HepG2 (cell line): ENCODE measurements around the gene ADAM22. TPM values are rescaled to one million over a fixed set of nuclear protein-coding genes. Genes with fewer than 3 reads are reported as not detected.

Experiments
- ATAC-seq: fragments of 200-7000 bp; cut with Tn5 transposase; 3 replicates; pipeline ENCODE4 v1.9.1; 2020; ENCODE audit warnings: mild to moderate bottlenecking, moderate library complexity
- BruUV-seq: library from RNA; stranded (reverse); fragments of 400-500 nt; replicated peaks from 2 replicates; lab custom pipeline; 2021; lab: Mats Ljungman, UMichigan
- CTCF ChIA-PET: fragments of 300-600 bp; formaldehyde crosslinking; extraction: SDS; loops from one replicate; lab custom pipeline; 2021; ENCODE audit warnings: low total read pairs, inconsistent platforms, low intra/inter-chr PET ratio; lab: Yijun Ruan, JAX
- POLR2A ChIA-PET: fragments of 350-600 bp; sonication (Branson Sonifier 250); formaldehyde crosslinking; loops from one replicate; lab custom pipeline; 2020; ENCODE audit warnings: antibody characterized with exemption, inconsistent platforms; lab: Yijun Ruan, JAX
- DNase-seq: peaks from one replicate; pipeline ENCODE4 v3.0.0-alpha.2; 2015; ENCODE audit warnings: low spot score
- FAIRE-seq: peaks from 3 replicates; lab custom pipeline; 2011; peaks lifted over from hg19 to GRCh38; lab: Jason Lieb, UNC
- H2AFZ ChIP-seq: one replicate; pipeline ENCODE4 v1.6.1; 2011; ENCODE audit warnings: low read length, inconsistent platforms
- H3K27ac ChIP-seq: fragments of 300-600 bp; 3 replicates; pipeline ENCODE4 v1.8.0; 2011; ENCODE audit warnings: mixed run types, mild to moderate bottlenecking, mixed read lengths, low read length, inconsistent platforms; ENCODE audit not compliant: insufficient read depth; ENCODE audit errors: extremely low read length
- H3K27me3 ChIP-seq, 2 experiments: fragments of 200-600 bp in 1 of 2; 2 replicates in 1 of 2; 3 replicates in 1 of 2; pipeline versions ENCODE4 v1.6.0 to v1.8.0; 2011; ENCODE audit warnings: low read length in 2 of 2, mild to moderate bottlenecking in 2 of 2, moderate library complexity in 2 of 2, inconsistent platforms in 1 of 2; ENCODE audit not compliant: insufficient read depth in 2 of 2, control insufficient read depth in 1 of 2
- H3K36me3 ChIP-seq, 2 experiments: fragments of 200-600 bp in 1 of 2; replicated peaks in 1 of 2; 2 replicates in 1 of 2; 3 replicates in 1 of 2; pipeline versions ENCODE4 v1.5.1 to v1.8.0; 2011; ENCODE audit warnings: low read length in 2 of 2, inconsistent platforms in 1 of 2; ENCODE audit not compliant: insufficient read depth in 2 of 2, control insufficient read depth in 1 of 2
- H3K4me1 ChIP-seq: 2 replicates; pipeline ENCODE4 v1.5.1; 2012; ENCODE audit warnings: low read length, inconsistent platforms; ENCODE audit not compliant: insufficient read depth
- H3K4me2 ChIP-seq: 2 replicates; pipeline ENCODE4 v1.6.0; 2011; ENCODE audit warnings: low read depth, low read length, inconsistent platforms
- H3K4me3 ChIP-seq, 3 experiments: fragments of 200-600 bp in 1 of 3; sonication (generic), shearing (Covaris generic) in 1 of 3; replicated peaks in 1 of 3; 2 replicates each; pipeline ENCODE4 v1.5.1; 2011 to 2016; ENCODE audit warnings: low read length in 3 of 3, inconsistent platforms in 2 of 3, low read depth in 2 of 3, mild to moderate bottlenecking in 2 of 3, control low read depth in 1 of 3, mixed read lengths in 1 of 3; ENCODE audit not compliant: insufficient read depth in 1 of 3
- H3K79me2 ChIP-seq: one replicate; pipeline ENCODE4 v1.6.1; 2011; ENCODE audit warnings: low read length, inconsistent platforms; ENCODE audit not compliant: insufficient read depth
- H3K9ac ChIP-seq: 2 replicates; pipeline ENCODE4 v1.6.0; 2011; ENCODE audit warnings: mild to moderate bottlenecking, low read depth, low read length, inconsistent platforms; ENCODE audit not compliant: insufficient read depth
- H3K9me3 ChIP-seq: 2 replicates; pipeline ENCODE4 v1.5.1; 2012; ENCODE audit warnings: mild to moderate bottlenecking, low read length
- H4K20me1 ChIP-seq: 2 replicates; pipeline ENCODE4 v1.6.0; 2011; ENCODE audit warnings: inconsistent platforms, mild to moderate bottlenecking, low read length, moderate library complexity; ENCODE audit not compliant: insufficient read depth
- BRD4 ChIP-seq: sonication (generic); formaldehyde crosslinking; IDR thresholded peaks from 2 replicates; pipeline ENCODE4 v1.4.0; 2020; ENCODE audit warnings: missing genetic modification reagents
- EED ChIP-seq: sonication (generic); formaldehyde crosslinking; IDR thresholded peaks from 2 replicates; pipeline ENCODE4 v1.5.0; 2020; ENCODE audit warnings: mild to moderate bottlenecking, missing genetic modification reagents
- EP300 ChIP-seq, 3 experiments: sonication (generic) in 1 of 3; formaldehyde crosslinking in 1 of 3; IDR thresholded peaks; 2 replicates each; pipeline versions ENCODE4 v1.5.1 to v1.6.1; 2011 to 2020; ENCODE audit warnings: low read depth in 2 of 3, low read length in 2 of 3, borderline replicate concordance in 1 of 3, improper control_type of control experiment in 1 of 3, mild to moderate bottlenecking in 1 of 3, missing genetic modification reagents in 1 of 3, moderate library complexity in 1 of 3
- FOXA3 ChIP-seq: IDR thresholded peaks from 2 replicates; pipeline ENCODE4 v1.6.1; 2016; ENCODE audit warnings: missing genetic modification reagents, missing compliant biosample characterization
- FOXK2 ChIP-seq: fragments of 450-650 bp; IDR thresholded peaks from 2 replicates; pipeline ENCODE4 v1.6.1; 2016
- FUBP1 ChIP-seq: sonication (generic); formaldehyde crosslinking; IDR thresholded peaks from 2 replicates; pipeline ENCODE4 v1.5.1; 2020; ENCODE audit warnings: missing genetic modification reagents, mild to moderate bottlenecking, borderline replicate concordance
- KLF15 ChIP-seq: sonication (generic); formaldehyde crosslinking; IDR thresholded peaks from 2 replicates; pipeline ENCODE4 v1.8.1; 2023; ENCODE audit warnings: borderline replicate concordance, mild to moderate bottlenecking, inconsistent platforms, missing genetic modification reagents, mixed read lengths
- LCORL ChIP-seq, 2 experiments: fragments of 450-650 bp in 1 of 2; sonication (generic) in 1 of 2; formaldehyde crosslinking in 1 of 2; IDR thresholded peaks; 2 replicates each; pipeline versions ENCODE4 v1.5.0 to v1.6.1; 2017 to 2020; ENCODE audit warnings: antibody characterized with exemption in 1 of 2, missing genetic modification reagents in 1 of 2
- MYPOP ChIP-seq: sonication (generic); formaldehyde crosslinking; IDR thresholded peaks from 2 replicates; pipeline ENCODE4 v1.8.1; 2023; ENCODE audit warnings: mild to moderate bottlenecking, moderate library complexity, missing genetic modification reagents
- NFKBIZ ChIP-seq: IDR thresholded peaks from 2 replicates; pipeline ENCODE4 v1.6.1; 2018; ENCODE audit warnings: missing genetic modification reagents, missing compliant biosample characterization
- TBX3 ChIP-seq: fragments of 450-650 bp; IDR thresholded peaks from 2 replicates; pipeline ENCODE4 v1.6.1; 2017; ENCODE audit warnings: antibody characterized with exemption, mild to moderate bottlenecking, inconsistent platforms, borderline replicate concordance
- ZFP36L2 ChIP-seq: sonication (generic); formaldehyde crosslinking; IDR thresholded peaks from 2 replicates; pipeline ENCODE4 v1.4.0; 2020; ENCODE audit warnings: missing genetic modification reagents
- ZNF34 ChIP-seq: sonication (generic); formaldehyde crosslinking; IDR thresholded peaks from 2 replicates; pipeline ENCODE4 v1.4.0; 2020; ENCODE audit warnings: mild to moderate bottlenecking, missing genetic modification reagents, borderline replicate concordance
- ZNF503 ChIP-seq: sonication (generic); formaldehyde crosslinking; IDR thresholded peaks from 2 replicates; pipeline ENCODE4 v1.4.0; 2020; ENCODE audit warnings: missing genetic modification reagents
- ZNF629 ChIP-seq: sonication (generic); formaldehyde crosslinking; conservative IDR thresholded peaks from 2 replicates; pipeline ENCODE4 v1.5.0; 2020; ENCODE audit warnings: missing genetic modification reagents
- ZNF639 ChIP-seq: conservative IDR thresholded peaks from 2 replicates; pipeline ENCODE4 v1.6.1; 2018; ENCODE audit warnings: missing genetic modification reagents
- WGBS: methylation state at CpG from one replicate; pipeline ENCODE4 v1.1.6; 2017; ENCODE audit warnings: low lambda C conversion rate; 5-methylcytosine and 5-hydroxymethylcytosine counted together
- in situ Hi-C: cut with HindIII; loops from 2 replicates; pipeline ENCODE4 v1.10.0; 2017; ENCODE audit warnings: low pct_unique_long_range_greater_than_20kb; ENCODE audit not compliant: extremely low pct_ligation_motif_present
- intact Hi-C: fragments of 100-400 bp; cut with micrococcal nuclease; formaldehyde crosslinking; loops from one replicate; pipeline ENCODE4 v1.10.0; 2022; ENCODE audit not compliant: unreplicated experiment
- polyA plus RNA-seq, 8 experiments: library from polyadenylated mRNA; depleted of rRNA in 3 of 8; stranded (reverse) in 7 of 8; unstranded in 1 of 8; fragments of >200 nt; fragmentation: Illumina TruSeq in 4 of 8; extraction: Trizol in 4 of 8; gene quantifications; 2 replicates each; pipeline versions ENCODE4 v1.2.1 to v1.2.3, GENCODE V29; 2011 to 2016; ENCODE audit warnings: low read depth in 4 of 8, missing spikeins in 1 of 8, mixed read lengths in 1 of 8; ENCODE audit not compliant: insufficient read depth in 1 of 8
- total RNA-seq, 5 experiments: library from RNA; depleted of rRNA; stranded (reverse); fragments of >200 nt; fragmentation: Illumina TruSeq; extraction: Trizol; gene quantifications; 2 replicates each; pipeline ENCODE4 v1.2.3, GENCODE V29; 2016; ENCODE audit warnings: low read depth in 1 of 5

ADAM22 gene
- total and polyA plus RNA-seq, 2 of the 13 experiments (the other 11 are each of a cell fraction or from before 2014, with no cell fraction given): 1.9 to 6.7 TPM

GRCh38 chr7:88037050-88037449 lies 103.0 kb downstream of the ADAM22 start:
- H3K79me2 ChIP-seq: no peaks in the 10 kb centered on the region
- DNase-seq: no peak
- no peak for FAIRE-seq
- H4K20me1 ChIP-seq: no peaks in the 10 kb centered on the region
- no peak overlapping the region for H3K9ac ChIP-seq
- H3K4me1 ChIP-seq: no peaks in the 10 kb centered on the region
- TF ChIP-seq ZNF639 (CRISPR knock-in tag) (no peak), FUBP1 (CRISPR knock-in tag) (no peak), ZFP36L2 (CRISPR knock-in tag) (no peak), TBX3 (no peak), FOXA3 (no peak), FOXK2 (no peak), MYPOP (CRISPR knock-in tag) (no peak), BRD4 (CRISPR knock-in tag) (no peak), EP300 (IDR thresholded peaks at IDR 0.05; ENCODE audit: low read depth in 2 of 2, low read length in 2 of 2) (no peak), EP300 (CRISPR knock-in tag; IDR thresholded peaks at IDR 0.05; ENCODE audit: borderline replicate concordance) (no peak), ZNF34 (CRISPR knock-in tag) (no peak), KLF15 (CRISPR knock-in tag) (no peak), NFKBIZ (CRISPR knock-in tag) (no peak), LCORL (IDR thresholded peaks at IDR 0.05) (no peak), LCORL (CRISPR knock-in tag; IDR thresholded peaks at IDR 0.05) (no peak), EED (CRISPR knock-in tag) (no peak), ZNF629 (CRISPR knock-in tag) (no peak), ZNF503 (CRISPR knock-in tag) (no peak)
- TF ChIP-seq, all 625 proteins: peak for 0
- 31% methylated on average over 3 of the region's 3 CpGs for WGBS
- H3K36me3 ChIP-seq: no peaks in the 10 kb centered on the region
- no TSS peak for BruUV-seq
- POLR2A ChIA-PET: no interaction called here
- no peaks in the 10 kb centered on the region for H3K27me3 ChIP-seq
- in situ Hi-C loops (no loop called here), intact Hi-C loops (no loop called here)
- H3K4me2 ChIP-seq: no peak overlapping the region
- no peak overlapping the region for H3K27ac ChIP-seq
- ATAC-seq: no peak
- H3K4me3 ChIP-seq: no peak overlapping the region
- H3K9me3 ChIP-seq: peaks cover 3% of the 10 kb centered on the region
- H2AFZ ChIP-seq: no peak overlapping the region
- CTCF ChIA-PET: no interaction called here
